SK-N-SH (cell line): ENCODE results near the gene ANLN. TPM values are rescaled to one million over a fixed set of nuclear protein-coding genes. Genes with fewer than 3 reads are reported as not detected.

Experiments used
- CTCF ChIA-PET: fragments of 300-600, 350-600 bp; formaldehyde crosslinking; extraction: SDS; loops from one replicate; lab custom pipeline; 2021; lab: Yijun Ruan, JAX
- POLR2A ChIA-PET: fragments of 350-600 bp; sonication (Branson Sonifier 250); formaldehyde crosslinking; extraction: SDS; loops from one replicate; lab custom pipeline; 2020; ENCODE audit warnings: antibody characterized with exemption, inconsistent platforms; lab: Yijun Ruan, JAX
- DNase-seq: peaks from one replicate; pipeline ENCODE4 v3.0.0; 2012
- H2AFZ ChIP-seq: fragments of 200-600 bp; sonication (generic); 2 replicates; pipeline ENCODE4 v1.8.1; 2016; ENCODE audit warnings: antibody characterized with exemption, mild to moderate bottlenecking, low read depth
- H3F3A ChIP-seq: fragments of 200-600 bp; sonication (generic); replicated peaks from 2 replicates; pipeline ENCODE3; 2016; ENCODE audit warnings: antibody characterized with exemption, mild to moderate bottlenecking; ENCODE audit not compliant: insufficient read depth
- H3K27ac ChIP-seq, 2 experiments: fragments of 200-500 bp in 1 of 2; fragments of 200-600 bp in 1 of 2; sonication (Bioruptor generic) in 1 of 2; sonication (generic), shearing (Covaris generic) in 1 of 2; 2 replicates each; pipeline versions ENCODE4 v1.5.1 to v1.6.1; 2014 to 2016; ENCODE audit warnings: low read depth in 2 of 2, inconsistent platforms in 1 of 2, low read length in 1 of 2, mild to moderate bottlenecking in 1 of 2, mixed read lengths in 1 of 2
- H3K27me3 ChIP-seq: fragments of 200-600 bp; sonication (generic), shearing (Covaris generic); 2 replicates; pipeline ENCODE4 v1.6.1; 2016; ENCODE audit warnings: mixed run types; ENCODE audit not compliant: insufficient read depth
- H3K36me3 ChIP-seq, 2 experiments: fragments of 200-500 bp in 1 of 2; fragments of 200-600 bp in 1 of 2; sonication (Bioruptor generic) in 1 of 2; sonication (generic) in 1 of 2; replicated peaks in 1 of 2; 2 replicates each; pipeline versions ENCODE3 to v1.5.1; 2014 to 2016; ENCODE audit warnings: low read length in 1 of 2, mild to moderate bottlenecking in 1 of 2; ENCODE audit not compliant: insufficient read depth in 2 of 2, control insufficient read depth in 1 of 2
- H3K4me1 ChIP-seq, 2 experiments: fragments of 200-500 bp in 1 of 2; fragments of 200-600 bp in 1 of 2; sonication (Bioruptor generic) in 1 of 2; sonication (generic), shearing (Covaris generic) in 1 of 2; 2 replicates each; pipeline versions ENCODE4 v1.5.1 to v1.6.1; 2014 to 2016; ENCODE audit warnings: low read depth in 1 of 2, low read length in 1 of 2, mixed run types in 1 of 2; ENCODE audit not compliant: insufficient read depth in 2 of 2, control insufficient read depth in 1 of 2
- H3K4me2 ChIP-seq: fragments of 200-600 bp; sonication (generic), shearing (Covaris generic); 2 replicates; pipeline ENCODE4 v1.6.1; 2017; ENCODE audit warnings: mixed run types
- H3K4me3 ChIP-seq, 2 experiments: fragments of 200-500 bp in 1 of 2; fragments of 200-600 bp in 1 of 2; sonication (Bioruptor generic) in 1 of 2; sonication (generic), shearing (Covaris generic) in 1 of 2; 2 replicates each; pipeline versions ENCODE4 v1.5.1 to v1.8.1; 2014 to 2016; ENCODE audit warnings: low read depth in 2 of 2, inconsistent platforms in 1 of 2, low read length in 1 of 2, mild to moderate bottlenecking in 1 of 2, mixed read lengths in 1 of 2, moderate library complexity in 1 of 2
- H3K79me2 ChIP-seq: fragments of 200-600 bp; sonication (generic); 2 replicates; pipeline ENCODE4 v1.8.1; 2017; ENCODE audit warnings: mild to moderate bottlenecking; ENCODE audit not compliant: insufficient read depth
- H3K9ac ChIP-seq: fragments of 200-600 bp; sonication (generic); 2 replicates; pipeline ENCODE4 v1.6.1; 2017; ENCODE audit warnings: mixed run types
- H3K9me2 ChIP-seq: fragments of 200-600 bp; sonication (generic); 2 replicates; pipeline ENCODE4 v1.6.1; 2017; ENCODE audit warnings: mixed run types
- H3K9me3 ChIP-seq: fragments of 200-600 bp; sonication (generic); 2 replicates; pipeline ENCODE4 v1.6.1; 2017; ENCODE audit warnings: mixed run types, mild to moderate bottlenecking, moderate library complexity
- H4K20me1 ChIP-seq: fragments of 200-600 bp; sonication (generic); 2 replicates; pipeline ENCODE4 v1.6.1; 2017; ENCODE audit warnings: mild to moderate bottlenecking, mixed run types; ENCODE audit not compliant: insufficient read depth
- FOSL2 ChIP-seq: IDR thresholded peaks from 2 replicates; pipeline ENCODE4 v1.4.0; 2012; ENCODE audit warnings: low read depth, mild to moderate bottlenecking, moderate library complexity, borderline replicate concordance
- POLR2AphosphoS5 ChIP-seq: IDR thresholded peaks from 2 replicates; pipeline ENCODE4 v1.6.1; 2012; ENCODE audit warnings: low read depth, low read length
- RCOR1 ChIP-seq: fragments of 150-350 bp; IDR thresholded peaks from 2 replicates; pipeline ENCODE4 v1.6.1; 2017; ENCODE audit warnings: antibody characterized with exemption, low read length
- RXRA ChIP-seq: IDR thresholded peaks from 2 replicates; pipeline ENCODE4 v1.4.0; 2012; ENCODE audit warnings: low read depth, mild to moderate bottlenecking, borderline replicate concordance
- WGBS: methylation state at CpG from one replicate; pipeline ENCODE4 v1.1.6; 2017; ENCODE audit warnings: low lambda C conversion rate; 5-methylcytosine and 5-hydroxymethylcytosine counted together
- polyA plus RNA-seq, 3 experiments: library from polyadenylated mRNA; depleted of rRNA; stranded (reverse); fragments of >200 nt; gene quantifications; 2 replicates each; pipeline ENCODE4 v1.2.3, GENCODE V29; 2012
- TF ChIP-seq, protein P1 (sequence below): fragments of 150-350 bp; IDR thresholded peaks from 2 replicates; pipeline ENCODE4 v1.6.1; 2017; ENCODE audit warnings: antibody characterized with exemption, low read length, low read depth, borderline replicate concordance
- TF ChIP-seq, protein P2 (sequence below): fragments of 200-600 bp; sonication (generic); IDR thresholded peaks from 2 replicates; pipeline ENCODE4 v1.6.1; 2017; ENCODE audit warnings: antibody characterized with exemption, mild to moderate bottlenecking, moderate library complexity
- TF ChIP-seq, protein P3 (sequence below): fragments of 150-350 bp; IDR thresholded peaks from 2 replicates; pipeline ENCODE4 v1.6.1; 2016; ENCODE audit warnings: mild to moderate bottlenecking, low read depth, low read length

The ANLN gene
- polyA plus RNA-seq, 1 of the 3 experiments (the other 2 are of a cell fraction) = 17.1 TPM

DNA sequence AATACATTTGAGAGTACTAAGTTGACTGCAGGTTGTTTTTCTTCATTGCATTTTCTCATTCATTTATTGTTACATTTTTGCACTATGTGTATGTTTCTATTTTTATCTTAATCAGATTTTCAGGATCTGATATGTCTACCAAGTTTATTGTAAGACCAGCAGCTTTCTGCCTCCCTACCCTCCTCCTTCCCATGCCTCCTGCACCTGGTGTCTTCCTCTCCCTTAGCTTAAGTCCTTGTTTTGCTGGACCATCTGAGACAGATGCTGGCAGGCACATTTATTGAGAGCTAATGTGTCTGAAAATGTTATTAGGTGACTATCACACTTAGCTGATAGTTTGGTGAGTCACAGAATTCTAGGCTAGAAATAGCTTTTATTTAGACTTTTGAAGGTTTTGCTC, 79.6 kb downstream of the ANLN start (continued):
- TF ChIP-seq, protein P1, sequence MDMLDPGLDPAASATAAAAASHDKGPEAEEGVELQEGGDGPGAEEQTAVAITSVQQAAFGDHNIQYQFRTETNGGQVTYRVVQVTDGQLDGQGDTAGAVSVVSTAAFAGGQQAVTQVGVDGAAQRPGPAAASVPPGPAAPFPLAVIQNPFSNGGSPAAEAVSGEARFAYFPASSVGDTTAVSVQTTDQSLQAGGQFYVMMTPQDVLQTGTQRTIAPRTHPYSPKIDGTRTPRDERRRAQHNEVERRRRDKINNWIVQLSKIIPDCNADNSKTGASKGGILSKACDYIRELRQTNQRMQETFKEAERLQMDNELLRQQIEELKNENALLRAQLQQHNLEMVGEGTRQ = no peak

GRCh38 chr7:36472141-36472729, 82.6 kb downstream of the ANLN start:
- CTCF ChIA-PET = interaction anchor here (0.9 to 18.3 kb wide), 9 partner anchors 10 to 736 kb away, joined by 3 to 214 read pairs (median 9); no protein-coding TSS in a partner anchor
- no peaks in the 10 kb centered on the region for H3K27me3 ChIP-seq
- no peak overlapping the region for H2AFZ ChIP-seq
- TF ChIP-seq FOSL2 (no peak), POLR2AphosphoS5 (no peak), RXRA (no peak), RCOR1 (no peak)
- TF ChIP-seq, protein P2, sequence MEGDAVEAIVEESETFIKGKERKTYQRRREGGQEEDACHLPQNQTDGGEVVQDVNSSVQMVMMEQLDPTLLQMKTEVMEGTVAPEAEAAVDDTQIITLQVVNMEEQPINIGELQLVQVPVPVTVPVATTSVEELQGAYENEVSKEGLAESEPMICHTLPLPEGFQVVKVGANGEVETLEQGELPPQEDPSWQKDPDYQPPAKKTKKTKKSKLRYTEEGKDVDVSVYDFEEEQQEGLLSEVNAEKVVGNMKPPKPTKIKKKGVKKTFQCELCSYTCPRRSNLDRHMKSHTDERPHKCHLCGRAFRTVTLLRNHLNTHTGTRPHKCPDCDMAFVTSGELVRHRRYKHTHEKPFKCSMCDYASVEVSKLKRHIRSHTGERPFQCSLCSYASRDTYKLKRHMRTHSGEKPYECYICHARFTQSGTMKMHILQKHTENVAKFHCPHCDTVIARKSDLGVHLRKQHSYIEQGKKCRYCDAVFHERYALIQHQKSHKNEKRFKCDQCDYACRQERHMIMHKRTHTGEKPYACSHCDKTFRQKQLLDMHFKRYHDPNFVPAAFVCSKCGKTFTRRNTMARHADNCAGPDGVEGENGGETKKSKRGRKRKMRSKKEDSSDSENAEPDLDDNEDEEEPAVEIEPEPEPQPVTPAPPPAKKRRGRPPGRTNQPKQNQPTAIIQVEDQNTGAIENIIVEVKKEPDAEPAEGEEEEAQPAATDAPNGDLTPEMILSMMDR = no peak
- TF ChIP-seq, protein P1 = no peak
- TF ChIP-seq, protein P3, sequence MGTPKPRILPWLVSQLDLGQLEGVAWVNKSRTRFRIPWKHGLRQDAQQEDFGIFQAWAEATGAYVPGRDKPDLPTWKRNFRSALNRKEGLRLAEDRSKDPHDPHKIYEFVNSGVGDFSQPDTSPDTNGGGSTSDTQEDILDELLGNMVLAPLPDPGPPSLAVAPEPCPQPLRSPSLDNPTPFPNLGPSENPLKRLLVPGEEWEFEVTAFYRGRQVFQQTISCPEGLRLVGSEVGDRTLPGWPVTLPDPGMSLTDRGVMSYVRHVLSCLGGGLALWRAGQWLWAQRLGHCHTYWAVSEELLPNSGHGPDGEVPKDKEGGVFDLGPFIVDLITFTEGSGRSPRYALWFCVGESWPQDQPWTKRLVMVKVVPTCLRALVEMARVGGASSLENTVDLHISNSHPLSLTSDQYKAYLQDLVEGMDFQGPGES = no peak
- peaks cover 12 to 17% of the 10 kb centered on the region in 2 experiments for H3K4me1 ChIP-seq
- no peak for DNase-seq
- POLR2A ChIA-PET = no interaction called here
- no peak overlapping the region for H3K4me2 ChIP-seq
- H3K36me3 ChIP-seq = no peaks in the 10 kb centered on the region
- H3K9me3 ChIP-seq = no peaks in the 10 kb centered on the region
- no peaks in the 10 kb centered on the region for H3K9me2 ChIP-seq
- H4K20me1 ChIP-seq = no peaks in the 10 kb centered on the region
- no peak overlapping the region for H3K4me3 ChIP-seq
- H3K9ac ChIP-seq = no peak overlapping the region
- H3K79me2 ChIP-seq = no peaks in the 10 kb centered on the region
- WGBS = 70% methylated on average over 3 of the region's 3 CpGs
- peaks cover 14% of the 10 kb centered on the region for H3F3A ChIP-seq
- H3K27ac ChIP-seq = no peak overlapping the region
